H1 (cell line): ENCODE results near the gene SHROOM4. TPM values are rescaled to one million over a fixed set of nuclear protein-coding genes. Genes with fewer than 3 reads are reported as not detected.

Experiments used
- CTCF ChIA-PET: fragments of 300-600 bp; sonication (Branson Sonifier 250); formaldehyde crosslinking; loops from one replicate; lab custom pipeline; 2021; ENCODE audit not compliant: partially characterized antibody; lab: Charles Lee
- POLR2A ChIA-PET: fragments of 300-600 bp; sonication (Branson Sonifier 250); formaldehyde crosslinking; loops from one replicate; lab custom pipeline; 2021; ENCODE audit warnings: inconsistent platforms; ENCODE audit not compliant: partially characterized antibody; lab: Charles Lee
- DNase-seq, 2 experiments: peaks; one replicate each; pipeline versions ENCODE4 v3.0.0 to v3.0.0-alpha.2; 2010 to 2022; ENCODE audit warnings: low spot score in 2 of 2, low read depth in 1 of 2, mixed read lengths in 1 of 2
- FAIRE-seq: peaks from 2 replicates; lab custom pipeline; 2011; peaks lifted over from hg19 to GRCh38; lab: Jason Lieb, UNC
- H2AFZ ChIP-seq: 2 replicates; pipeline ENCODE4 v1.8.1; 2012; ENCODE audit warnings: low read length, inconsistent platforms
- H2AK5ac ChIP-seq: 2 replicates; pipeline ENCODE4 v1.6.1; 2013; ENCODE audit warnings: low read depth, low read length
- H2BK120ac ChIP-seq: replicated peaks from 2 replicates; pipeline ENCODE3; 2013; ENCODE audit warnings: low read depth, low read length, inconsistent platforms
- H2BK12ac ChIP-seq: 2 replicates; pipeline ENCODE4 v1.6.1; 2013; ENCODE audit warnings: low read depth, low read length
- H2BK15ac ChIP-seq: 2 replicates; pipeline ENCODE4 v1.6.1; 2013; ENCODE audit warnings: low read length
- H2BK20ac ChIP-seq: 2 replicates; pipeline ENCODE4 v1.6.1; 2013; ENCODE audit warnings: low read length
- H2BK5ac ChIP-seq: 2 replicates; pipeline ENCODE4 v1.6.1; 2013; ENCODE audit warnings: low read depth, low read length
- H3K14ac ChIP-seq: 2 replicates; pipeline ENCODE4 v1.6.1; 2013; ENCODE audit warnings: inconsistent platforms; ENCODE audit not compliant: insufficient read length
- H3K18ac ChIP-seq: 2 replicates; pipeline ENCODE4 v1.6.1; 2013; ENCODE audit warnings: low read length; ENCODE audit errors: extremely low read depth
- H3K23ac ChIP-seq: 2 replicates; pipeline ENCODE4 v1.6.1; 2013; ENCODE audit warnings: inconsistent platforms; ENCODE audit not compliant: insufficient read length
- H3K23me2 ChIP-seq: 2 replicates; pipeline ENCODE4 v1.6.1; 2013; ENCODE audit warnings: low read depth, low read length
- H3K27ac ChIP-seq: 2 replicates; pipeline ENCODE4 v1.6.1; 2011; ENCODE audit warnings: low read depth, low read length, inconsistent platforms
- H3K27me3 ChIP-seq, 4 experiments: replicated peaks in 1 of 4; 1 replicate in 1 of 4; 2 replicates in 3 of 4; pipeline versions ENCODE4 v1.6.1 to v1.8.1; 2011 to 2013; ENCODE audit warnings: low read length in 3 of 4, mild to moderate bottlenecking in 3 of 4, inconsistent platforms in 2 of 4, mixed read lengths in 2 of 4, moderate library complexity in 1 of 4; ENCODE audit not compliant: control insufficient read depth in 3 of 4, insufficient read depth in 3 of 4; ENCODE audit errors: extremely low read depth in 1 of 4
- H3K36me3 ChIP-seq, 4 experiments: 2 replicates each; pipeline versions ENCODE4 v1.6.1 to v1.8.1; 2011 to 2013; ENCODE audit warnings: mild to moderate bottlenecking in 4 of 4, low read length in 3 of 4, moderate library complexity in 2 of 4, control low read depth in 1 of 4, inconsistent platforms in 1 of 4; ENCODE audit not compliant: insufficient read depth in 4 of 4, control insufficient read depth in 2 of 4
- H3K4ac ChIP-seq: replicated peaks from 2 replicates; pipeline ENCODE3; 2013; ENCODE audit warnings: low read length, low read depth, mixed read lengths, inconsistent platforms; ENCODE audit not compliant: insufficient read length
- H3K4me1 ChIP-seq, 4 experiments: replicated peaks in 1 of 4; 1 replicate in 1 of 4; 2 replicates in 3 of 4; pipeline versions ENCODE4 v1.6.1 to v1.8.1; 2011 to 2013; ENCODE audit warnings: low read length in 3 of 4, inconsistent platforms in 2 of 4, mixed read lengths in 1 of 4; ENCODE audit not compliant: insufficient read depth in 4 of 4, control insufficient read depth in 3 of 4
- H3K4me2 ChIP-seq, 2 experiments: 2 replicates each; pipeline versions ENCODE4 v1.6.1 to v1.8.1; 2011 to 2013; ENCODE audit warnings: low read depth in 2 of 2, low read length in 2 of 2, control low read depth in 1 of 2, inconsistent platforms in 1 of 2, mild to moderate bottlenecking in 1 of 2; ENCODE audit not compliant: insufficient read depth in 1 of 2
- H3K4me3 ChIP-seq, 4 experiments: fragments of 200-600, 300-600 bp in 1 of 4; sonication (generic), shearing (Covaris generic), sonication (Bioruptor Twin) in 1 of 4; 2 replicates each; pipeline versions ENCODE4 v1.5.1 to v1.8.1; 2011 to 2016; ENCODE audit warnings: low read length in 4 of 4, low read depth in 3 of 4, control low read depth in 2 of 4, inconsistent platforms in 2 of 4, mild to moderate bottlenecking in 2 of 4, mixed read lengths in 1 of 4, moderate library complexity in 1 of 4; ENCODE audit not compliant: insufficient read depth in 2 of 4; ENCODE audit errors: extremely low read depth in 1 of 4
- H3K56ac ChIP-seq: replicated peaks from 2 replicates; pipeline ENCODE3; 2013; ENCODE audit warnings: low read depth, mild to moderate bottlenecking, mixed read lengths, low read length, inconsistent platforms; ENCODE audit not compliant: insufficient read length
- H3K79me1 ChIP-seq: 2 replicates; pipeline ENCODE4 v1.6.1; 2013; ENCODE audit warnings: low read depth, low read length, control low read depth
- H3K79me2 ChIP-seq, 2 experiments: 2 replicates each; pipeline versions ENCODE4 v1.6.1 to v1.8.1; 2012 to 2013; ENCODE audit warnings: low read length in 2 of 2, mild to moderate bottlenecking in 2 of 2, inconsistent platforms in 1 of 2; ENCODE audit not compliant: insufficient read depth in 2 of 2, control insufficient read depth in 1 of 2
- H3K9ac ChIP-seq, 4 experiments: replicated peaks in 1 of 4; 1 replicate in 1 of 4; 2 replicates in 3 of 4; pipeline versions ENCODE4 v1.6.1 to v1.8.1; 2011 to 2013; ENCODE audit warnings: low read depth in 3 of 4, low read length in 3 of 4, control low read depth in 2 of 4, mild to moderate bottlenecking in 2 of 4, moderate library complexity in 2 of 4, inconsistent platforms in 1 of 4; ENCODE audit errors: extremely low read depth in 1 of 4
- H3K9me3 ChIP-seq, 2 experiments: 2 replicates each; pipeline versions ENCODE4 v1.6.1 to v1.8.1; 2012 to 2013; ENCODE audit warnings: mild to moderate bottlenecking in 2 of 2, moderate library complexity in 2 of 2, control low read depth in 1 of 2, inconsistent platforms in 1 of 2, low read depth in 1 of 2, low read length in 1 of 2, mixed read lengths in 1 of 2; ENCODE audit not compliant: insufficient read depth in 2 of 2
- H4K20me1 ChIP-seq, 2 experiments: replicated peaks in 1 of 2; 2 replicates each; pipeline versions ENCODE3 to v1.8.1; 2011 to 2013; ENCODE audit warnings: inconsistent platforms in 2 of 2, low read length in 2 of 2, mild to moderate bottlenecking in 1 of 2; ENCODE audit not compliant: insufficient read depth in 2 of 2, control insufficient read depth in 1 of 2
- H4K5ac ChIP-seq: 2 replicates; pipeline ENCODE4 v1.6.1; 2013; ENCODE audit warnings: low read length, low read depth, mixed read lengths, inconsistent platforms; ENCODE audit not compliant: insufficient read length
- H4K8ac ChIP-seq: 2 replicates; pipeline ENCODE4 v1.8.0; 2013; ENCODE audit warnings: mild to moderate bottlenecking, moderate library complexity, low read length, inconsistent platforms; ENCODE audit not compliant: insufficient read depth; ENCODE audit errors: extremely low read depth
- H4K91ac ChIP-seq: replicated peaks from 2 replicates; pipeline ENCODE3; 2013; ENCODE audit warnings: low read length, mixed read lengths, inconsistent platforms; ENCODE audit not compliant: insufficient read length
- BCL11A ChIP-seq, 2 experiments: IDR thresholded peaks; one replicate each; pipeline ENCODE4 v1.6.1; 2011; ENCODE audit warnings: low read depth in 2 of 2, low read length in 2 of 2, mild to moderate bottlenecking in 2 of 2
- MAFK ChIP-seq: IDR thresholded peaks from 2 replicates; pipeline ENCODE4 v1.6.1; 2012; ENCODE audit warnings: low read depth, mild to moderate bottlenecking, improper control_type of control experiment, low read length
- NANOG ChIP-seq: IDR thresholded peaks from 2 replicates; pipeline ENCODE4 v1.6.1; 2011; ENCODE audit warnings: low read length, low read depth, mild to moderate bottlenecking, inconsistent platforms; ENCODE audit not compliant: insufficient read depth, poor library complexity, severe bottlenecking
- WGBS, 2 experiments: shearing (Covaris generic) in 1 of 2; methylation state at CpG; one replicate each; pipeline versions ENCODE4 v1.1.6 to v1.1.7; 2013 to 2015; ENCODE audit warnings: low lambda C conversion rate in 2 of 2, mixed read lengths in 2 of 2, inconsistent platforms in 1 of 2, low coverage in 1 of 2, missing lambda C conversion rate in 1 of 2; ENCODE audit not compliant: insufficient replicate concordance in 2 of 2, insufficient coverage in 1 of 2, insufficient read length in 1 of 2; ENCODE audit errors: extremely low coverage in 1 of 2, missing lambda C conversion rate in 1 of 2; 5-methylcytosine and 5-hydroxymethylcytosine counted together
- polyA plus RNA-seq, 7 experiments: library from polyadenylated mRNA; depleted of rRNA in 3 of 7; stranded (reverse) in 5 of 7; unstranded in 2 of 7; fragments of >200 nt in 5 of 7; fragments of 200-250 nt in 2 of 7; gene quantifications; 1 replicate in 5 of 7; 2 replicates in 1 of 7; 4 replicates in 1 of 7; pipeline versions ENCODE4 v1.2.1 to v1.2.3, GENCODE V29; 2011 to 2013; ENCODE audit warnings: missing spikeins in 2 of 7, mixed read lengths in 2 of 7
- total RNA-seq: library from RNA; stranded (reverse); fragmentation: NEBNext Ultra II Directional; extraction: Animal tissue kit (Norgen Biotek cat#: 25700); gene quantifications from 2 replicates; pipeline ENCODE4 v1.2.1, GENCODE V29; 2021

Gene SHROOM4
- total and polyA plus RNA-seq, 2 of the 8 experiments (the other 6 are each of a cell fraction or from before 2014, with no cell fraction given): 1.6 to 5.6 TPM

- Histone ChIP-seq H4K91ac (no peak overlapping the region), H4K20me1 (no peaks in the 10 kb centered on the region), H4K5ac (no peak overlapping the region), H3K36me3 (no peaks in the 10 kb centered on the region), H3K79me1 (no peaks in the 10 kb centered on the region), H3K4ac (no peak overlapping the region), H2BK15ac (no peak overlapping the region), H3K9ac (no peak overlapping the region), H3K23ac (no peak overlapping the region), H3K27me3 (0 out of 7 replicates have a peak, but pooled peaks cover 0 to 3% (median 0%) of the 10 kb centered on the region in 4 experiments), H2BK5ac (no peak overlapping the region), H3K4me3 (no peak overlapping the region), H2BK120ac (no peak overlapping the region), H3K4me2 (no peak overlapping the region), H4K8ac (no peak overlapping the region), H3K18ac (no peak overlapping the region), H3K14ac (no peak overlapping the region), H2AK5ac (no peak overlapping the region), H3K79me2 (no peaks in the 10 kb centered on the region), H3K23me2 (no peaks in the 10 kb centered on the region), H2AFZ (no peak overlapping the region), H3K56ac (no peak overlapping the region), H3K9me3 (no peaks in the 10 kb centered on the region), H3K4me1 (peaks cover 2 to 11% (median 4%) of the 10 kb centered on the region in 4 experiments; a peak in 6 of 7 replicates), H3K27ac (no peak overlapping the region), H2BK20ac (no peak overlapping the region), H2BK12ac (no peak overlapping the region)
- POLR2A ChIA-PET: interaction anchor here (1.5 kb wide), 1 partner anchor 13 kb away, joined by 6 read pairs; no protein-coding TSS in a partner anchor
- FAIRE-seq (no peak), DNase-seq (no peak)
- TF ChIP-seq MAFK: no peak
- no peak for TF ChIP-seq NANOG
- peak; percentile 3 to 26 for TF ChIP-seq BCL11A (IDR thresholded peaks at IDR 0.05; ENCODE audit: low read depth in 2 of 2, low read length in 2 of 2)
- 0% methylated on average over 1 of the region's 1 CpG; no CpG with 5 or more reads in 1 of the 2 experiments for WGBS, 2 experiments
- CTCF ChIA-PET: no interaction called here
Observed at GRCh38 chrX:50711907-50712306, 102.1 kb downstream of the SHROOM4 start.
